Erythroblast (primary cell): Measurements from ENCODE around the gene ELOB.

Experiments used
- GATA1 ChIP-seq: IDR thresholded peaks from 2 replicates; pipeline ENCODE4 v1.6.1; 2011; ENCODE audit warnings: low read depth, mild to moderate bottlenecking, control low read depth, low read length, moderate library complexity
- POLR2A ChIP-seq: IDR thresholded peaks from 2 replicates; pipeline ENCODE4 v1.6.1; 2011; ENCODE audit warnings: mild to moderate bottlenecking, low read length

DNA sequence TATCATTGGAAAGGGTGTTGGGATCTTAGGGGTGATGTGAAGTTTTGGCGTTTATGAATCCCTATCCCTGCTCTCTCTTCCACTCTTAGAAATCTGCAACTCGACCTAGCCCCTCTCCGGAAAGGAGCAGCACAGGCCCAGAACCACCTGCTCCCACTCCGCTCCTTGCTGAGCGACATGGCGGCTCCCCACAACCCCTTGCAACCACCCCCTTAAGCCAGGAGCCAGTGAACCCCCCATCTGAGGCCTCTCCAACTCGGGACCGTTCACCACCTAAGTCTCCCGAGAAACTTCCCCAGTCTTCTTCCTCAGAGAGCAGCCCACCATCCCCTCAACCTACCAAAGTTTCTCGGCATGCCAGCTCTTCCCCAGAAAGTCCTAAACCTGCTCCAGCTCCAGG lies 15.6 kb downstream of the ELOB start:
- TF ChIP-seq POLR2A, result no peak
- no peak for TF ChIP-seq GATA1
